ENCODE measurements around the gene MARK1. TPM values are rescaled to one million over a fixed set of nuclear protein-coding genes. Genes with fewer than 3 reads are reported as not detected.

The MARK1 gene
- total RNA-seq, 2 donors from 2014 or later = 7.2 to 20.9 TPM

GRCh38 chr1:220703305-220703704 lies 175.4 kb downstream of the MARK1 start:
- Histone ChIP-seq H3K4me1 (replicated peaks) (no peaks in the 10 kb centered on the region), H3K4me3 (no peak overlapping the region), H3K27me3 (replicated peaks; ENCODE audit: insufficient read depth) (no peaks in the 10 kb centered on the region), H3K9me3 (no peaks in the 10 kb centered on the region), H3K36me3 (no peaks in the 10 kb centered on the region), H3K27ac (no peak overlapping the region)
- TF ChIP-seq POLR2AphosphoS5 (IDR thresholded peaks at IDR 0.05) = no peak
- TF ChIP-seq, protein P1, sequence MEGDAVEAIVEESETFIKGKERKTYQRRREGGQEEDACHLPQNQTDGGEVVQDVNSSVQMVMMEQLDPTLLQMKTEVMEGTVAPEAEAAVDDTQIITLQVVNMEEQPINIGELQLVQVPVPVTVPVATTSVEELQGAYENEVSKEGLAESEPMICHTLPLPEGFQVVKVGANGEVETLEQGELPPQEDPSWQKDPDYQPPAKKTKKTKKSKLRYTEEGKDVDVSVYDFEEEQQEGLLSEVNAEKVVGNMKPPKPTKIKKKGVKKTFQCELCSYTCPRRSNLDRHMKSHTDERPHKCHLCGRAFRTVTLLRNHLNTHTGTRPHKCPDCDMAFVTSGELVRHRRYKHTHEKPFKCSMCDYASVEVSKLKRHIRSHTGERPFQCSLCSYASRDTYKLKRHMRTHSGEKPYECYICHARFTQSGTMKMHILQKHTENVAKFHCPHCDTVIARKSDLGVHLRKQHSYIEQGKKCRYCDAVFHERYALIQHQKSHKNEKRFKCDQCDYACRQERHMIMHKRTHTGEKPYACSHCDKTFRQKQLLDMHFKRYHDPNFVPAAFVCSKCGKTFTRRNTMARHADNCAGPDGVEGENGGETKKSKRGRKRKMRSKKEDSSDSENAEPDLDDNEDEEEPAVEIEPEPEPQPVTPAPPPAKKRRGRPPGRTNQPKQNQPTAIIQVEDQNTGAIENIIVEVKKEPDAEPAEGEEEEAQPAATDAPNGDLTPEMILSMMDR (IDR thresholded peaks at IDR 0.05) = no peak
- TF ChIP-seq POLR2A (IDR thresholded peaks at IDR 0.05) = no peak
- no peak for DNase-seq (ENCODE audit: low spot score)
- intact Hi-C loops (cut with DNase I) = no loop called here
- 92% methylated on average over 4 of the region's 4 CpGs for WGBS

DNA sequence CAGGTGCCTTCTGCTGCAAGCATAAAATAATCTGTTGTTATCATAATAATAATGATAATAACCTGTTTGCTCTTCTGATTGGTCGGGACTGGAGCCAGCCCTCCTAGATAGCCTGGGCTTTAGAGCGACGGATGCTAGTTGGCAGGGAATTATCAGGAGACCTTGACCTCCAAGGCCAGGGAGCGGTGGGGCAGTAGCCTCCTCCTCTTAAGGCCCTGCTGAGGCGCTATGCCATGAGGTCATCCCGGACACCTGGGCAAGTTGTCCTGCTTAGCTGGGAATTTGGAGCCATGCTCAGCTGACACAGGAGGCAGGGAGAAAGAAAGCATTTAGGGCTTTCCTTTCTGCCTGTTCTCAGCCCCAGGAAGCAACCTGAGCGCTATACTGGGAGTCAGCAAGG lies 177.8 kb downstream of the MARK1 start:
- TF ChIP-seq, protein P1 (IDR thresholded peaks at IDR 0.05) = no peak
- TF ChIP-seq POLR2AphosphoS5 (IDR thresholded peaks at IDR 0.05) (no peak), POLR2A (IDR thresholded peaks at IDR 0.05) (no peak)
- Histone ChIP-seq H3K4me3 (no peak overlapping the region), H3K36me3 (no peaks in the 10 kb centered on the region), H3K27me3 (replicated peaks; ENCODE audit: insufficient read depth) (no peaks in the 10 kb centered on the region), H3K4me1 (replicated peaks) (no peaks in the 10 kb centered on the region), H3K27ac (no peak overlapping the region), H3K9me3 (no peaks in the 10 kb centered on the region)
- WGBS = 91% methylated on average over 7 of the region's 7 CpGs
- DNase-seq (ENCODE audit: low spot score) = no peak
- intact Hi-C loops (cut with DNase I) = no loop called here

GRCh38 chr1:220706480-220706879 lies 178.5 kb downstream of the MARK1 start:
- H3K4me3 ChIP-seq = no peak overlapping the region
- H3K27me3 ChIP-seq (replicated peaks; ENCODE audit: insufficient read depth) = no peaks in the 10 kb centered on the region
- DNase-seq (ENCODE audit: low spot score) = no peak
- TF ChIP-seq POLR2AphosphoS5 (IDR thresholded peaks at IDR 0.05) = no peak
- TF ChIP-seq, protein P1 (IDR thresholded peaks at IDR 0.05) = no peak
- TF ChIP-seq POLR2A (IDR thresholded peaks at IDR 0.05) = no peak
- H3K9me3 ChIP-seq = no peaks in the 10 kb centered on the region
- H3K36me3 ChIP-seq = no peaks in the 10 kb centered on the region
- no peak overlapping the region for H3K27ac ChIP-seq
- H3K4me1 ChIP-seq (replicated peaks) = no peaks in the 10 kb centered on the region
- intact Hi-C loops (cut with DNase I) = no loop called here
- WGBS = 76% methylated on average over 9 of the region's 9 CpGs

GRCh38 chr1:220707160-220707559 lies 179.2 kb downstream of the MARK1 start:
- DNase-seq (ENCODE audit: low spot score) = no peak
- Histone ChIP-seq H3K27me3 (replicated peaks; ENCODE audit: insufficient read depth) (no peaks in the 10 kb centered on the region), H3K9me3 (no peaks in the 10 kb centered on the region), H3K4me1 (replicated peaks) (no peaks in the 10 kb centered on the region), H3K36me3 (no peaks in the 10 kb centered on the region), H3K4me3 (no peak overlapping the region), H3K27ac (no peak overlapping the region)
- 91% methylated on average over 10 of the region's 10 CpGs for whole genome bisulfite sequencing
- TF ChIP-seq POLR2A (IDR thresholded peaks at IDR 0.05) (no peak), POLR2AphosphoS5 (IDR thresholded peaks at IDR 0.05) (no peak)
- TF ChIP-seq, protein P1 (IDR thresholded peaks at IDR 0.05) = no peak
- intact Hi-C loops (cut with DNase I) = no loop called here

GRCh38 chr1:220708244-220708643 lies 180.3 kb downstream of the MARK1 start:
- H3K9me3 ChIP-seq = no peaks in the 10 kb centered on the region
- TF ChIP-seq POLR2A (IDR thresholded peaks at IDR 0.05) = no peak
- TF ChIP-seq, protein P1 (IDR thresholded peaks at IDR 0.05) = no peak
- TF ChIP-seq POLR2AphosphoS5 (IDR thresholded peaks at IDR 0.05) = no peak
- H3K4me3 ChIP-seq = no peak overlapping the region
- H3K4me1 ChIP-seq (replicated peaks) = no peaks in the 10 kb centered on the region
- no peak for DNase-seq (ENCODE audit: low spot score)
- H3K27me3 ChIP-seq (replicated peaks; ENCODE audit: insufficient read depth) = no peaks in the 10 kb centered on the region
- intact Hi-C loops (cut with DNase I) = no loop called here
- 99% methylated on average over 4 of the region's 4 CpGs for WGBS
- H3K36me3 ChIP-seq = no peaks in the 10 kb centered on the region
- no peak overlapping the region for H3K27ac ChIP-seq

Data from prostate gland (tissue), 2 donors.